Posterior vena cava (tissue), 2 donors: Measurements from ENCODE around the gene SLC38A6. TPM values are rescaled to one million over a fixed set of nuclear protein-coding genes. Genes with fewer than 3 reads are reported as not detected.
"Not testable (repeated sequence)": the region's sequence is repeated elsewhere in the genome, so short reads cannot be mapped to it uniquely, and the experiment has no call there.

ENCODE experiments used
- DNase-seq: peaks from one replicate; pipeline ENCODE4 v3.0.0-alpha.2; 2020; ENCODE audit warnings: low spot score
- intact Hi-C, 2 donors: fragments of 100-400 bp; cut with DNase I; formaldehyde crosslinking; loops; one replicate each; pipeline versions ENCODE4 v1.14.1 to v1.14.2; 2022 to 2023
- total RNA-seq, 2 donors: library from RNA; stranded (reverse); fragmentation: NEBNext Ultra II Directional; extraction: Animal tissue kit (Norgen Biotek cat#: 25700); gene quantifications; one replicate each; pipeline ENCODE4 v1.2.1, GENCODE V29; 2021
- donor health status: DM: yes; HTN: yes; CAD: no.
- donor health status: DM: yes; HTN: yes; CAD: no.

SLC38A6 gene
- total RNA-seq, 2 donors from 2014 or later, result 15.8 to 20.9 TPM

- intact Hi-C loops, result no loop called here
- no peak for DNase-seq
These were observed 109.6 kb downstream of the SLC38A6 start for GRCh38 chr14:61090432-61091216.

- intact Hi-C loops, result no loop called here
These were observed 110.7 kb downstream of the SLC38A6 start for GRCh38 chr14:61091657-61092273.

GRCh38 chr14:61098096-61098495 lies 117.1 kb downstream of the SLC38A6 start:
- DNase-seq, intact Hi-C loops: not testable (repeated sequence)

More at GRCh38 chr14:61091657-61092273, 110.7 kb downstream of the SLC38A6 start:
- DNase-seq, result no peak

- intact Hi-C loops, result no loop called here
These were observed 117.7 kb downstream of the SLC38A6 start for GRCh38 chr14:61098721-61099120.

GRCh38 chr14:61099216-61099835 lies 118.3 kb downstream of the SLC38A6 start:
- intact Hi-C loops, result no loop called here
- DNase-seq, result no peak

More at GRCh38 chr14:61098721-61099120, 117.7 kb downstream of the SLC38A6 start:
- DNase-seq, result no peak

- intact Hi-C loops, result no loop called here
- DNase-seq, result no peak
These were observed 120.9 kb downstream of the SLC38A6 start for GRCh38 chr14:61101803-61102548.

Other genes starting within 250 kb of the SLC38A6 start
- 10 to 100 TPM; 25.3 to 34.6 TPM for gene MNAT1, start 246.5 kb upstream of the SLC38A6 start, total RNA-seq
- 10 to 100 TPM; 13.0 to 13.4 TPM for gene TRMT5, start 166 bp upstream of the SLC38A6 start, total RNA-seq